Measurements from ENCODE around the gene ZEB2. TPM values are rescaled to one million over a fixed set of nuclear protein-coding genes. Genes with fewer than 3 reads are reported as not detected.

ZEB2 gene
- total RNA-seq, 1 experiment from 2014 or later = 71.9 TPM

DNA sequence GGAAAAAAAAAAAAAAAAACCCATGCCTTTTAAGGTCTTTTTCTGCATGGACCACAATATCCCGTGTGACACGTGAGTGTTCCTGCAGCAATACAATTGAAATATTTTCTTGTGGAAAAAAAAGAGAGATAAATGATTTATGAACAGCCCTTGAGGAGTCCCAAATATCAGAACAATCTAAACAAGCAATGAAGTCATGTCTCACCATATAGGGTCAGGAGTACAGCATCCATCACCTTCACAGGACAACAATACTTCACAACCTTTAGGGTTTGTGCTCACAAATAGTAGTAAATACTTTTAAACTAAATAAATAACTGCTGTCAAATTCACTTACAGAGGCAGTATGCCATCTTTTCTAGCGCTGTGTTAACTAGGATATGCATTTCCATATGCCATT lies 87.9 kb downstream of the ZEB2 start:
- no peak for DNase-seq (ENCODE audit: low read depth, low spot score)
- in situ Hi-C loops (cut with HindIII; ENCODE audit: low pct_unique_long_range_greater_than_20kb, low sequenced_read_pairs) = no loop called here

DNA sequence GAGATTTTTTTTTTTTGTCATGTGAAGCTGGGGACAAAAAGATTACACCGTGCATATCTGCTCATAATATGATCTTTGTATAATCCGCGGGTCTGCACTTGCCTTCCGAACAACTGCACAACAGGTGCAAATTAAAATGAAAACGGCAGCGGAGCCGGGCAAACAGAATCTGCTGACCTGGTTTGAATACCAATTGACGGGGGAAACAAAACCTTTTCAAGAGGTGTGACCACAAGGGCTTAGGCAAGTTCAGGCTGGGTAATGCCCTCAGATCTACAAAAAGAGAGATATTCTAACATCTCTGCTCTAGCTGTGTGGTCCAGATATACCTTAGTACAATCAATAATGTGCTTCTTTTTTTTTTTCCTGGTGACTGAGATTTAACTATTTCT lies 88.5 kb downstream of the ZEB2 start:
- in situ Hi-C loops (cut with HindIII; ENCODE audit: low pct_unique_long_range_greater_than_20kb, low sequenced_read_pairs) = no loop called here
- no peak for DNase-seq (ENCODE audit: low read depth, low spot score)

DNA sequence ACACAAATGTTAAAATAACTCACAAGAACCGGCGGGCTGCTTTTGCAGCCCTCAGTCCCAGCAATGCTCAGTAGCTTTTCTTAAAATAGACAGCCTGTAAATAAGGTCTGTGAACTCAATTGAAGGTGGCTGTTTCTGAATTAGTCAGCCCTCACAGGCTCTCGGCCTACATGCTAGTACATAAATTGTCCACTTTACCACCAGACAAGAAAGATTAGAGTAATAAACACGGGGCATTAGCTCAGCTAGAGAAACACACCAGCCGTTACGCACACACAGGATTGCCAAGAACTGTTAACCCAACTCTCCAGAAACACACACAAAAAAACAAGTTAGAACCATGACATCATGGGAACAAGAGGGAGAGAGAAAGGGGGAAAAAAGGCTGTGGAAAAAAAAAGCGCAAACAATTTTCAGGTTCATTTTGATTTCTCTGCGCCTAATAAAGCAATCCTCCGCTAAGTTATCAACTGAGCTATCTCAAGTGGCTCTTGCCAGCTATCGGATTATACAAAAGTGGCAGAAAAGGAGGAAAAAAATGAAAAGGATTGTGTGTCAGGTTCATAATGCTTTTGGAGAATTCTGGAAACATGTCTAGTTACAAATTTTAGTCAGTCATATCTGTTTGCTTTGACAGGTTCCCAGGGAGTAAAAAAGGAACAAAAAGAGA lies 89.1 kb downstream of the ZEB2 start:
- in situ Hi-C loops (cut with HindIII; ENCODE audit: low pct_unique_long_range_greater_than_20kb, low sequenced_read_pairs) = no loop called here
- no peak for DNase-seq (ENCODE audit: low read depth, low spot score)

DNA sequence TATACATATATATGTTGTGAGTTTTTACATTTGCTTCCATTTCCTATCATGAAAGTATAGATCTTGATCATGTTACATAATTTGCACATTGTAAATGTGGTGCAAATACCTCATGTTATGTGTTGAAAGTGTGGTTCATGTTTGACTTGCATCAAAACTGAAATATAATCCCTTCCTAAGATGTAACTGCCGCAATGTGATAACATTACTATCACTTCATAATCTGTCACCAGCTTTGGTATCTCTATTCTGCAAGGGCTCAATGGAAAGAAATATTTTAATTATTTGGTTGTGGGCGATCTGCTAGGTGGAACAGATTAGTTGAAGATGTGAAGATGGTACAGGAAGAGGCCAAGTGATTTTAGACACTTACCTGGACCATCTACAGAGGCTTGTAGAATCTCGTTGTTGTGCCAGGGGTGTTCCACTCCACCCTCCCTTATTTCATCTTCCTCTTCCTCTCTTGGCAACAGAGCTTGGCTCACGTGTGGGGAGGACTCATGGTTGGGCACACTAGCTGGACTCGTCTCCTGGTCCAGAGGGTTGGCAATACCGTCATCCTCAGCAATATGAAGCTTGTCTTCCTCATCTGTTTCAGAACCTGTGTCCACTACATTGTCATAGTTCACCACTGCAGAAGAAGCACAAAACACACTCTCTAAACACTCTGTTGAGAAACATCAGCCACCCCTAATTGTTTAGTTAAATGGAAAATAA lies 90.4 kb downstream of the ZEB2 start:
- in situ Hi-C loops (cut with HindIII; ENCODE audit: low pct_unique_long_range_greater_than_20kb, low sequenced_read_pairs) = no loop called here

GRCh38 chr2:144426981-144427479 lies 92.9 kb downstream of the ZEB2 start:
- DNase-seq (ENCODE audit: low read depth, low spot score) = peak; percentile 91

More for the DNA sequence above, 90.4 kb downstream of the ZEB2 start:
- DNase-seq (ENCODE audit: low read depth, low spot score) = no peak

DNA sequence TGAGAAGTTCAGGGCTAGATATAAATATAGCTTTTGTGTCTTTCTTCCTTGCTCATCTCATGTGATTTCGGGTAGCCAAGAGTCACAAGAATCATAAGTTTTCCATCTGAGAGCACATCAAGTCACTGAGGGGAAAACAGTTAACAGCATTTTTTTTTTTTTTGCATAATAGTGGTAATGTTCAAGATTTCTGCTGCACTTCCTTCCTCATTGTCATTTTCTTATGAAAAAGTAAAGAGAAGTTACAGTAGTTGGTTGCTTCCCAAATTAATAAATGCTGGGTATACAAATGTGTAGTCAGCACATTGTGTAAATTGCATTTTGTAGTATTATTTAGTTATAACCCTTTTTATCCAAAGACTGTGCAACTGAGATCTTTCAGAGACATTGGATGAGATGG lies 93.6 kb downstream of the ZEB2 start:
- DNase-seq (ENCODE audit: low read depth, low spot score) = peak; percentile 92
- in situ Hi-C loops (cut with HindIII; ENCODE audit: low pct_unique_long_range_greater_than_20kb, low sequenced_read_pairs) = no loop called here

More at GRCh38 chr2:144426981-144427479, 92.9 kb downstream of the ZEB2 start:
- in situ Hi-C loops (cut with HindIII; ENCODE audit: low pct_unique_long_range_greater_than_20kb, low sequenced_read_pairs) = no loop called here

DNA sequence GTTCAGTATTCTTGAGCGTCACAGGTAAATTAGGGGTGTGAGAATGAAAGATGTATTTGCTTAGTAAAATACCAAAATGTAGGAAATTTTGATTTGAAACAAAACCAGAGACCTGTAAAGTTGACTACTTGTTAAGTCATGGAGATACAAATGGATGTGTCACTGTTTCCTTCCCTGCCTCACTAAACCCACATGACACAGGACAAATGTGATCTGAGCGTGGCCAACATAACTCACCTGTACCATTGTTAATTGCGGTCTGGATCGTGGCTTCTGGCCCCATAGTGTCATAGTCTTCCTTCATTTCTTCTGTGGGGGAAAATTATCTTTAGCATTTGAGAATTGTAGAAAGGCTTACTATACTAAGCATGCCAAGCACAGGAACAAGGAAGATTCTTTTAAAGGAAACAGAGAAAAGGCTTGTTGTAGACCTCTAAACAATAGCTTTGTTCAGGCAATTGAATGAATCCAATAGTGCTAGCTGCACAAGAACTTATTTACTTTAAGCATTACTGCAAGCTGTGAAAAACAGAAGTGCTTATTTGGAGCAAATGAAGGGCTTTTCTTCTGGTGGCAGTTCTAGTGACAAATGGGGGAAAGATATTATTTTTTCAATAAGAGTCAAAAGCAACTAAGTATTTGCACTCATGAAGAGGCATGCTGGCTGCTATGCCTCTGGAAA lies 95.2 kb downstream of the ZEB2 start:
- peak; percentile 76 for DNase-seq (ENCODE audit: low read depth, low spot score)
- in situ Hi-C loops (cut with HindIII; ENCODE audit: low pct_unique_long_range_greater_than_20kb, low sequenced_read_pairs) = no loop called here

- in situ Hi-C loops (cut with HindIII; ENCODE audit: low pct_unique_long_range_greater_than_20kb, low sequenced_read_pairs) = no loop called here
Observed at GRCh38 chr2:144421606-144422510, 98.1 kb downstream of the ZEB2 start.

DNA sequence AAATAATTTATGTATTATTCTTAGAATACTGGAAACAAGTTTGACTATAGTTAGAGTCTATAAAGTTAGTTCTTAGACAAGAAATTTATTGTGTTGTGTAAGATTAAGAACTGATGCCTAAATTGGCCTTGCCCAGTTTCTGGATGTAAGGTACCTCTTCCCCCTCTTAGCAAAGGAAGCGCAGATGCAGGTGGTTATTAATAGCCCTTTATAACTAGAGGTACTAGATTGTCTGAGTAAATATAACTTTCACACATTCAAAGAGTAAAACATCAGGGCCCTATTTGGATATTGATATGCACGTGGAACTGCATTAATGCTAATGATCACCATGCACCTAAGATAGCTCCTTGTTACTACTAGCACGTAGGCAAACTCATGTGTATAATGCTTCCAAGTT lies 100.7 kb downstream of the ZEB2 start:
- in situ Hi-C loops (cut with HindIII; ENCODE audit: low pct_unique_long_range_greater_than_20kb, low sequenced_read_pairs) = no loop called here
- DNase-seq (ENCODE audit: low read depth, low spot score) = no peak

More at GRCh38 chr2:144421606-144422510, 98.1 kb downstream of the ZEB2 start:
- no peak for DNase-seq (ENCODE audit: low read depth, low spot score)

DNA sequence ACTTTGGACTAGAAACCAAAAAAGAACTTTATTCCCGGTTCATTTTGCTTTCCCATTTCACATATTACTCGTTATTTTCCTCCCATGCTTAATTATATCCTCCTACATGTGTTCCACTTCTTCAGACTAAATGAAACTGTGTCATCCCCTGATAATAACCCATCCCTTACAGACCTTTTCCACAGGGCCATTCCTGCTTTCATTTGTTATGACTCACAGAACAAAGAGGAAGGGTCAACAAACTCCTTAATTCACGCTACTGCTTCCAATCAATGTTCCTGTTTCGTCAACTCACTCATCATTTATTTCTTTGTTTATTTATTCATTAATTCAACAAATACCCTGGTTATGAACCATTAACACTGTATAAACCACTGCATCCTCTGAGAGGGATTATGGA lies 104.5 kb downstream of the ZEB2 start:
- in situ Hi-C loops (cut with HindIII; ENCODE audit: low pct_unique_long_range_greater_than_20kb, low sequenced_read_pairs) = no loop called here
- DNase-seq (ENCODE audit: low read depth, low spot score) = no peak

DNA sequence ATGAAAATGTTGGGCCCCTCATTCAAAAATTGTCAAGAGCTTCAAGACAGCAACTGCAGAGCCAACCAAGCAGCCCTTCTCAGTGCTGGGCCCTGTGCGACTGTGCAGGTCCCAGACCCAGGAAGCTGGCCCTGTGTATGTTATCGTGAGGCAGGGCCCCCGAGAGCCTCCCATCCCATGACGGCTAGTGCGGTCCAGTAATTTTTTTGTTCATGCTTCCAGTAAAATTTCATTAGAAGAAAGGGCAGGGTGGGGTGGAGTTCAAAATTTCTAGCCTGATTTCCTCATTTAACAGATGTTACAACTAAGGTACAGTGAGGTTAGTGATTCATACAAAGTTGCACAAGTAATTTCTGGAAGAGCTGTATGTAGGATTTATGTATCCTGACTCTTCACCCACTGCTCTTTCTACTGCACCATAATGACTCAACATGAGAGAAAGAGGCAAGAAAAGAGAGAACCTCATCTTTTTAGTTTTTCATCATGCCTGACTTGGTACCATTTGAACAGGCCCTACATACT lies 105.5 kb downstream of the ZEB2 start:
- in situ Hi-C loops (cut with HindIII; ENCODE audit: low pct_unique_long_range_greater_than_20kb, low sequenced_read_pairs) = no loop called here

GRCh38 chr2:144412709-144413108 lies 107.2 kb downstream of the ZEB2 start:
- DNase-seq (ENCODE audit: low read depth, low spot score) = no peak
- in situ Hi-C loops (cut with HindIII; ENCODE audit: low pct_unique_long_range_greater_than_20kb, low sequenced_read_pairs) = no loop called here

More for the DNA sequence above, 105.5 kb downstream of the ZEB2 start:
- no peak for DNase-seq (ENCODE audit: low read depth, low spot score)

- in situ Hi-C loops (cut with HindIII; ENCODE audit: low pct_unique_long_range_greater_than_20kb, low sequenced_read_pairs) = no loop called here
- no peak for DNase-seq (ENCODE audit: low read depth, low spot score)
Observed at GRCh38 chr2:144411473-144411872, 108.4 kb downstream of the ZEB2 start.

- in situ Hi-C loops (cut with HindIII; ENCODE audit: low pct_unique_long_range_greater_than_20kb, low sequenced_read_pairs) = no loop called here
- DNase-seq (ENCODE audit: low read depth, low spot score) = no peak
Observed at GRCh38 chr2:144409241-144409640, 110.7 kb downstream of the ZEB2 start.

- DNase-seq (ENCODE audit: low read depth, low spot score) = no peak
- in situ Hi-C loops (cut with HindIII; ENCODE audit: low pct_unique_long_range_greater_than_20kb, low sequenced_read_pairs) = no loop called here
Observed at GRCh38 chr2:144407262-144407661, 112.7 kb downstream of the ZEB2 start.

GRCh38 chr2:144405982-144406788 lies 113.7 kb downstream of the ZEB2 start:
- DNase-seq (ENCODE audit: low read depth, low spot score) = no peak

DNA sequence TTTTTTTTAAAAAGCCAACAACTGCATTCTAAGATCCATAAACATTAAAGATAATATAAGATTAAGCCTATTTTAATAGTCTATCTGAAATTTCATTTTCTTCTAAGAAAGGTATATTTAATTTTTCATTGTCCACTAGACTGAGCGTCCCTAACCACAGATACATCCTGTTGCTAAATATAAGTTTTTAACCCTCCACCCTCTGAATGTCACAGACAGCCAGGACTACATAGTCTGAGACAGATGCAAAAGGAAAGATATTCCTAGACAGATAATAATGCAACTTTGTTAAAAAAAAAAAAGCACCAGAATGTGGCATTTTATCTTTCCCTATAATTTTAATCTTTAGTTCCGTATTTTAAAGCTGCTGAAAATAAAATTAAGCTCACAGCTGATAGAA lies 114.6 kb downstream of the ZEB2 start:
- in situ Hi-C loops (cut with HindIII; ENCODE audit: low pct_unique_long_range_greater_than_20kb, low sequenced_read_pairs) = no loop called here

More at GRCh38 chr2:144405982-144406788, 113.7 kb downstream of the ZEB2 start:
- in situ Hi-C loops (cut with HindIII; ENCODE audit: low pct_unique_long_range_greater_than_20kb, low sequenced_read_pairs) = no loop called here

More for the DNA sequence above, 114.6 kb downstream of the ZEB2 start:
- no peak for DNase-seq (ENCODE audit: low read depth, low spot score)

Data from SK-MEL-5 (cell line).